HTR-8/SVneo (cell line): ENCODE measurements around the gene NAT8L.
"Not testable (repeated sequence)": the region's sequence is repeated elsewhere in the genome, so short reads cannot be mapped to it uniquely, and the experiment has no call there.

Experiments used
- DNase-seq: peaks from one replicate; pipeline ENCODE4 v3.0.0; 2011; ENCODE audit warnings: low spot score, mixed read lengths; ENCODE audit not compliant: insufficient read length
- FAIRE-seq: peaks from 2 replicates; lab custom pipeline; 2011; peaks lifted over from hg19 to GRCh38; lab: Jason Lieb, UNC

NAT8L gene, protein sequence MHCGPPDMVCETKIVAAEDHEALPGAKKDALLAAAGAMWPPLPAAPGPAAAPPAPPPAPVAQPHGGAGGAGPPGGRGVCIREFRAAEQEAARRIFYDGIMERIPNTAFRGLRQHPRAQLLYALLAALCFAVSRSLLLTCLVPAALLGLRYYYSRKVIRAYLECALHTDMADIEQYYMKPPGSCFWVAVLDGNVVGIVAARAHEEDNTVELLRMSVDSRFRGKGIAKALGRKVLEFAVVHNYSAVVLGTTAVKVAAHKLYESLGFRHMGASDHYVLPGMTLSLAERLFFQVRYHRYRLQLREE

DNA sequence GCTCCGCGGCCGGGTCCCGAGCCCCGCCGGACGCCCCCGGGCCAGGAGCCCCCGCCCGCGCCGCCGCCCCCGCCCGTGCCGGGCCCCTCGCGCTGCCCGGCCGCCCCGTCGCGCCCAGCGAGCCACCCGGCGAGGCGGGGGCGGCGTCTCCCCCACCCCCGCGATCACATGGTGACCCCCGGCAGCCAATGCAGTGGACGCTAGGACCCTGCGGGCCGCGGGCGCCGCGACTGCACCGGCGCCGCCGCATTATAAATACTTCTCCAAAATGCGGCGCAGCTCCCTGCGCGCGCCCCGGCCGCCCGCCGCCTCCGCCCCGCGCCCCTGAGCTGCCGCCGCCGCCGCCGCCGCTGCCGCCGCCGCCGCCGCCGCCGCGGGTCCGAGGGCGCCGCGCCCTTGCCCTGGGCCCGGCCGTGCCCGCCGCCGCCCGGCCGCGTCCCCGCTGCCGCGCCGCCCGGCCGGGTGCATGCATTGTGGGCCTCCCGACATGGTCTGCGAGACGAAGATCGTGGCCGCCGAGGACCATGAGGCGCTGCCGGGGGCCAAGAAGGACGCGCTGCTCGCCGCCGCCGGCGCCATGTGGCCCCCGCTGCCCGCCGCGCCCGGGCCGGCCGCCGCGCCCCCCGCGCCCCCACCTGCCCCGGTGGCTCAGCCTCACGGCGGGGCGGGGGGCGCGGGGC lies at the start of gene NAT8L:
NAT8L (plus strand) TSS at position 282 of the 680 bp plus-strand sequence; CDS start at position 467, 185 bp downstream.
- peak; percentile 67 for DNase-seq

DNA sequence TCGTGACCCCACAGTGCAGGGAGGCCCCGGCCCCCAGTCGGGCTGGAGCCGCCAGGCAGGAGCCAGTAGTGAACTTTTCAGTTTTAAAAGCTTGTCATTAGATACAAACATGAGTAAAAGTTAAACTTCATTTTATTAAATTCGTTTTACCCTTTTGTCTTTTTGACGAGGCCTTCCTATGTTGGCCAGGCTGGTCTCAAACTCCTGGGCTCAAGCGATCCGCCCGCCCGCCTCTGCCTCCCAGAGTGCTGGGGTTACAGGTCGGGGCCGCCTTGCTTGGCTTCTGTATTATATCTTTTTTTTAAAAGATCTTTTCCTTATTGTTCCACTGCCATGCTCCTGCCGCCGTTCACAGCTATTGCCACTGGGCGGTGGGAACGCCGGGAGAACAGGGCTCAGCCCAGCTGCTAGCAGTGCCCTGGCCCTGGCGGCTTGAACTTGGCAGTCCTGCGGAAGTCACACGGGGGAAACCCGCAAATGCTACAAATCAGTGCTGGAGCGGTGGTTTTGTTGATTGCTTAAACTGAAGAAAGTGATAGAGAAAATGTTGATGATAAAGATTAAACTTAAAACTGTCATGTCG lies 49.4 kb upstream of the NAT8L start:
- DNase-seq (peak; percentile 59), FAIRE-seq (no peak)

More for the DNA sequence above, at the start of gene NAT8L:
- FAIRE-seq = peak; percentile 38

DNA sequence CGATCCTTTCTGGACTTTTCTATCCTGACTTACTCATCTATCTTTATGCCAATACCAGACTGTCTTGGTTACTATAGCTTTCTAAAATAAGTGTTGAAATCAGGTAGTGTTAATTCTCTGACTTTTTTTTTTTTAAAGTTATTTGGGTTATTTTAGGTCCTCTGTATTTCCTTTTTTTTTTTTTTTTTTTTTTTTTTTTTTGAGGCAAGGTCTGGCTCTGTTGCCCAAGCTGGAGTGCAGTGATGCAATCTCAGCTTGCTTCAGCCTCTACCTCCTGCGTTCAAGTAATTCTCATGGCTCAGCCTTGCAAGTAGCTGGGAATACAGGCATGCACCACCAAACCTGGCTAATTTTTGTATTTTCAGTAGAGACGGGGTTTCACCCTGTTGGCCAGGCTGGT lies 47.5 kb upstream of the NAT8L start:
- FAIRE-seq (no peak), DNase-seq (no peak)

DNA sequence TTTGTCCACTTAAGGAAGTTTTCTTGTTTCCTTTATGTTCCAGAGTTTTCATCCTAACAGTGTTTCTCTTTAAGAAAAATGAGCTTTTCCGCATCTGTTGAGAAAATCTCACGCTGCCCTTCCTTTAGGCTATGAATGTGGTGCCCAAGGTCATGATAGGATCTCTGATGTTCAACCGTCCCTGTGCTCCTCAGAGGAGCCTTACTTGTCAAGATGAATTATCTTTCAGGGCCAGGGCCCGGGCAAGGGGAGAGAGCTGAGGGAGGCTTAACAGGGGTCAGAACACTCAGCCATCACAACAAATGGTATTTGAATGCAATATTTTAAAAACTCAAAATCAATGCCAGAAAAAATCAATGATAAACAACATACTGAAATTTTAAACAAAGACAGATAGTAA lies 44.1 kb upstream of the NAT8L start:
- no peak for DNase-seq
- no peak for FAIRE-seq

DNA sequence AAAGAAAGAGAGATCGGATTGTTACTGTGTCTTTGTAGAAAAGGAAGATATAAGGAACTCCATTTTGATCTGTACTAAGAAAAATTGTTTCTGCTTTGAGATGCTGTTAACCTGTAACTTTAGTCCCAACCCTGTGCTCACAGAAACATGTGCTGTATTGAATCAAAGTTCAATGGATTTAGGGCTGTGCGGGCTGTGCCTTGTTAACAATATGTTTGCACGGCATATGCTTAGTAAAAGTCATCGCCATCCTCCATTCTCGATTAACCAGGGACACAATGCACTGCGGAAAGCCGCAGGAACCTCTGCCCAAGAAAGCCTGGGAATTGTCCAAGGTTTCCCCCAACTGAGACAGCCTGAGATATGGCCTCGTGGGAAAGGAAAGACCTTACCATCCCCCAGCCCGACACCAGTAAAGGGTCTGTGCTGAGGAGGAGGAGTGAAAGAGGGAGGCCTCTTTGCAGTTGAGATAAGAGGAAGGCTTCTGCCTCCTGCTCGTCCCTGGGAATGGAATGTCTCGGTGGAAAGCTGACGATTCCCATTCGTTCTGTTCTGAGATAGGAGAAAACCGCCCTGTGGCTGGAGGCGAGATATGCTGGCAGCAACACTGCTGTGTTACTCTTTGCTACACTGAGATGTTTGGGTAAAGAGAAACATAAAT lies 37.6 kb upstream of the NAT8L start:
- not testable (repeated sequence) for DNase-seq, FAIRE-seq

DNA sequence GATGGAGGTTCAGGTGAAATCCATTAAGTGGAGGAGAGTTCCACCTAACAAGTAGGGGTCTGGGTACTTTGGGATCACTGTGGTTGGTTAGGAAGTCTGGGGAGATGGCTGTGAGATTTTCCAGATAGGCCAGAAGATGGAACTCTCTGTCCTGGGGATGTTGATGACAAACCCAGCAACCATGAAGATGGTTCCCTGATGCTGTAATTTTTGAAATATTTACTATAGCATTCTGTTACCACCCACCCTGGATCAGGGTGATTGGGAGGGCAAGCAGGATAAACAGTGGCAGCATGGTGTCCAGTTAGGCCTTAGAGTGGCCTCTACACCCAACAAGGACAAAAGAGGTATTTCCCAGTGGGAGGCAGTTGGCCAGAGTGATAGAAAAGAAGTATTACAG lies 34.4 kb upstream of the NAT8L start:
- no peak for DNase-seq
- FAIRE-seq = no peak

DNA sequence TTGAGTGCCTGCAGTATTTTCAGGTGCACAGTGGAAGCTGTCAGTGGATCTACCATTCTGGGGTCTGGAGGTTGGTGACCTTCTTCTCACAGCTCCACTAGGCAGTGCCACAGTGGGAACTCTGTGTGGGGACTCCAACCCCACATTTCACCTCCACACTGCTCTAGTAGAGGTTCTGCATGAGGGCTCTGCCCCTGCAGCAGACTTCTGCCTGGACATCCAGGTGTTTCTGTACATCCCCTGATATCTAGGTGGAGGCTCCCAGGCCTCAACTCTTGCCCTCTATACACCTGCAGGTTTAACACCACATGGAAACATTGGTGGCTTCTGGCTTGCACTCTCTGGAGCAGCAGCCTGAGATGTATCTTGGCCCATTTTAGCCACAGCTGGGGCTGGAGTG lies 33.3 kb upstream of the NAT8L start:
- FAIRE-seq = no peak
- no peak for DNase-seq

DNA sequence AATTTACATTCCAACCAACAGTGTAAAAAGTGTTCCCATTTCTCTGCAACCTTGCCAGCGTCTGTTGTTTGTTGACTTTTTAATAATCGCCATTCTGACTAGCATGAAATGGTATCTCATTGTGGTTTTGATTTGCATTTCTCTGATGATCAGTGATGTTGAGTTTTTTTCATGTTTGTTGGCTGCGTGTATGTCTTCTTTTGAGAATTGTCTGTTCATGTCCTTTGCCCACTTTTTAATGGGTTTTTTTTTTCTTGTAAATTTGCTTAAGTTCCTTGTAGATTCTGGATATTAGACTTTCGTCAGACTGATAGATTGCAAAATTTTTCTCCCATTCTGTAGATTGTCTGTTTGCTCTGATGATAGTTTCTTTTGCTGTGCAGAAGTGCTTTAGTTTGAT lies 32.0 kb upstream of the NAT8L start:
- not testable (repeated sequence) for FAIRE-seq, DNase-seq

DNA sequence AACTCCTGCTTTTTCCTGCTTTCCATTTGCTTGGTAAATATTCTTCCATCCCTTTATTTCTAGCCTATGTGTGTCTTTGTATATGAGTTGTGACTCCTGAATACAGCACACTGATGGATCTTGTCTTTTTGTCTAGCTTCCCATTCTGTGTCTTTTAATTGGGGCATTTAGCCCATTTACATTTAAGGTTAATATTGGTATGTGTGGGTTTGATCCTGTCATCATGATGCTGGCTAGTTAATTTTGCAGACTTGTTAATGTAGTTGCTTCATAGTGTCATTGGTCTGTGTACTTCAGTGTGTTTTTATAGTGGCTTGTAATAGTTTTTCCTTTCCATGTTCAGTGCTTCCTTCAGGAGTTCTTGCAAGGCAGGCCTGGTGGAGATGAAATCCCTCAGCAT lies 28.0 kb upstream of the NAT8L start:
- DNase-seq, FAIRE-seq: not testable (repeated sequence)

DNA sequence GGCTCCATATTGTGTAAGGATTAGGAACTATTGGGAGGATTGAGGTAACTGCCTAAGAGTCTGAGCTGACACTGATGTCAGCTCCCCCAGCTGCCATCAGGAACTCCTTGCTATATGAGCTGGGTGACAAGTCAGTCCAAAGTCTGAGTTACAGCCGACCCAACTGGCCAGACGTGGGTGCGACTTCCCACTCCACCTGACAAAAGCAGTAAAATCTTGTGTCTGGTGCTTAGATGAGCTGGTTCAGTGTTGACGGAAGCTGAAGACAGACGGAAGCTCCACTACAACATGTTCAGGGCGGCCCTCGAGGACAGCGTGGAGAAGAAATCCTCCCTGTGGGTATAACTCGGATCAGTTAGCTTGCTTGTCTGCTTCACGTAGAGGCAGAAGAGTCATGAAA lies 22.8 kb upstream of the NAT8L start:
- DNase-seq (no peak), FAIRE-seq (no peak)

DNA sequence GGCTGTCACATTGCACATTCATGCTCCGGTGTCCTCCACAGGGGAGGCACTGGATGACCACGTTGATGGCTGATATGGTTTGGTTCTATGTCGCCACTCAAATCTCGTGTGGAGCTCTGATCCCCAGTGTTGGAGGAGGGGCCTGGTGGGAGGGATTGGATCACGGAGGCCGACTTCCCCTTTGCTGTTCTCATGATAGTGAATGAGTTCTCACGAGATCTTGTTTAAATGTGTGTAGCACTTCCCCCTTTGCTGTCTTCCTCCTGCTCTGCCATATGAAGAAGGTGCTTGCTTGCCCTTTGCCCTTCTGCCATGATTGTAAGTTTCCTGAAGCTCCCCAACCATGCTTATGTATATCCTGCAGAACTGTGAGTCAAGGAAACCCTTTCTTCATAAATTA lies 22.3 kb upstream of the NAT8L start:
- DNase-seq = no peak
- FAIRE-seq = no peak

DNA sequence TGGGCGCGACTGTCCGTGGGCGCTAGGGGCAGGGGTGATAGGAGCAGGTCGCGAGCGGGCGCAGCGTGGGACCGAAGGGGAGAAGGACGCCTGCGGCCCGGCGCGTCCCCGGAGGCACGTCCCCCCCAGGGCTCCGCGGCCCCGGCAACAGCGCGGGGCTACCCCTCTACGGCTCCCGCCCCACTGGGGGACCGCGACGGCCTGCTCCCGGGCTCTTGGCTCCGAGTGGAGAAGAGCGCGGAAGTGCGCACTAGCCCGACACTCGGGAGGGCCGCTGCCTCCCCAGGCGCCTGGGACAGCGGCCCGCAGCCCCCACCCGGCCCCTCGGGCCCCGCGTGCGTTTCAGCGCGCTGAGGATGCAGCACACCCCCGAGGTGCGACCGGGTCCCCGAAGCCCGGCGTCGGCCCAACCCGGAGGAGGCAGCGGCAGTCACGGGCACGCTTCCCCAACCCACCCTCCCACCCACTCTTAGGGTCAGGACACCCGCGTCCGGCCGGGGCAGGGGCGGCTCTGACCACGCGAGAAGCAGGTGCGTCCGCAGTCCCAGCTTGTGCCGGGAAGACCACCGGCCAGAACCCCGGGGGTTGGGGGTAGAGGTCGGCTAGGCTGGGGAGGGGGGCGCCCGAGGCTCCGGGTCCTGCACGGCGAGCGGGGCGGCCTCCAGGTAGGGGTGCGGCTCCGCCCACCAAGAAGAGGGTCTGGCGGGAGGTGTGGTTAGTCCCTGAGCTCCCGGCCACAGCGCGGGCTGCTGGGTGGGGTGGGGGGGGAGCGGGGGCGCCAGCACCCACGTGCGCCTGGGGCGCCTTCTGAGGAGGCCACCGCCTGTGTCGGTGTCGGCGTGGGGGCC lies 18.5 kb upstream of the NAT8L start:
- DNase-seq (no peak), FAIRE-seq (no peak)

DNA sequence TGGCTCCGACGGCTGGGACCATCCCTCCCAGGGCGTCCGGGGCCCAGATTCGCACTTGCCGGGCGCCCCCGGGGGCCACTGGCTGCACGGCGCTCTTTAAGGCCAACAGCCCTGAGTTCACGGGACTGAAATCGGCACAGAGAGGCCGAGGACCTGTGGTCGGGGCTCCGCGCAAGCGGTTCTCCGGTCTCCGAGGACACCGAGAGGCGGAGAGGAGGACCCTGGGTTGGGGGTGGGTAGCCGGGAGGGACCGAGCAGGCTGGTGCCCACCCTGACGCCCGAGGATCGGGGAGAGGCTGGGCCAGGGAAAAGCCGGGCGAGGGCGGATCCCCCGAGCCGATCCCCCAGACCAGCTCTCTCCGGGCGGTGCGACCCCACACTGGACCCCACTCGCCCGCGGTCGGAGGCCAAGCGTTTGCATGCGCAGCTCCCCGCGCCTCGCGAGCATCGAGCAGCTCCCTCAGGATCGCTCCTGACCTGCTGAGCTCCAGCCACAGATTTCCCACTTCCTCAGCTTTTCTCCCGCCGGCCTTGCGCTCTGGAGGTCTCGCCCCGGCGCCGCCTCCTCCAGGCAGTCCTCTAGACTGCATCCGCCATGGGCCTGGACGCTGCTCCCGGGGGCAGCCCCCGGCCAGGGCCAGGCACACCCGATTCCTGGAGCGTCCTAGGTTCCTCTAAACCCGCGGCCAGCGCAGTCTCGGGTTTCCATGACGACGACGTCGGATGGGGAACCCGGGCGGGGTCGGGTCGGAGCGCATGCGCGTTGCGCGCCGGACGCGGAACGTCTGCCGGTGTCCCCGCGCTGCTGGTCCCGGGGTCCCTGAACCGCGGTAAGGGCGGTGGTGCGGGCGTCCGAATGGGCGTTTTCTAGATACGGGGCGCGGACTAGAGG lies 17.6 kb upstream of the NAT8L start:
- peak; percentile 66 for FAIRE-seq
- DNase-seq = peak; percentile 93

DNA sequence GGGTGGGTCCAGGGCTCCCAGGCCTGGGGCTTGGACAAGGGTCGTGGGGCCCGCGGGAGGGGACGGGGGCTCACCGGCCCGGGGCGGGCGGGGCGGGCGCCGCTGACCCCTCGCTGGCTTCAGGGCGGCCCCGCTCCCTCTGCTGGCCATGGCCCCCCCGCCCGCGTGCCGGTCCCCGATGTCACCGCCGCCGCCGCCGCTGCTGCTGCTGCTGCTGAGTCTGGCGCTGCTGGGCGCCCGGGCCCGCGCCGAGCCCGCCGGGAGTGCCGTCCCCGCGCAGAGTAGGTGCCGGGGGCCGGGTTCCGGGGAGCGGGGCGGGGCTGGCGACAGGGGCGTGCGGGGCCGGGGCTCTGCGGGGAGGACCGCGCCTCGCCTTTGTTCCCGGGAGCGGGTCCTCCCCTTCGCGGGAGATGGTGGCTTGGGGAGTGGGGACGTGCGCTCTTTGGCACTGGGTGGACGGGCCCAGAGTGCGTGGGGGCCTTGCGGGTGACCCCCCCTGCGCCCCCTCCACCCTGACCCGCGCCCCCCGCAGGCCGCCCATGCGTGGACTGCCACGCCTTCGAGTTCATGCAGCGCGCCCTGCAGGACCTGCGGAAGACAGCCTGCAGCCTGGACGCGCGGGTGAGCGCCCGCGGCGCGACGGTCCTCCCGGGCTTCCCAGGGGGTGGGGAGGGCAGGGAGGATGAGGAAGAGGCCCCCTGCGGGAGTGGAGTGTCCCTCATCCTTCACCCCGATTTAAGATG lies 16.8 kb upstream of the NAT8L start:
- no peak for FAIRE-seq

DNA sequence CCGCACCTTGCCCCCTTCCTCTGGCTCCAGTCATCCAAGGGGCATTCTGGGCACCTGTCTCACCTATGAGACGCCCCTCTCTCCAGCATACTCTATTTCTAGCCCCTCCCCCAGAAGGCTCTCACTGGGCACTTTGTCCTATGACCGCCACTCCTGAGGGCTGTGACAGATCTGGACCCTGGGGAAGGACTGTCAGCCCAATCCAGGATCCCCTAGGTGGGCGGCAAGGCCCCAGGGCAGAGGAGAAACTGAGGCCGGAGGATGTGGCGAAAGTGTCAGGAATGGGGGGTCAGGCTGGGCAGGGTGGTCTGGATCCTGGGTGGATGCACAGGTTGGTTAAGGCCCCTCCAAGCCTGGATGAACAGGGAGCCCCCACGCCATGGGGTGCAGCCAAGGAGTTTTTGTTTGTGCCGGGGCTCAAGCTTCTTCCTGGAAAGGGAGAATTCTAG lies 16.2 kb upstream of the NAT8L start:
- FAIRE-seq (no peak), DNase-seq (no peak)

More for the DNA sequence above, 16.8 kb upstream of the NAT8L start:
- DNase-seq = no peak

DNA sequence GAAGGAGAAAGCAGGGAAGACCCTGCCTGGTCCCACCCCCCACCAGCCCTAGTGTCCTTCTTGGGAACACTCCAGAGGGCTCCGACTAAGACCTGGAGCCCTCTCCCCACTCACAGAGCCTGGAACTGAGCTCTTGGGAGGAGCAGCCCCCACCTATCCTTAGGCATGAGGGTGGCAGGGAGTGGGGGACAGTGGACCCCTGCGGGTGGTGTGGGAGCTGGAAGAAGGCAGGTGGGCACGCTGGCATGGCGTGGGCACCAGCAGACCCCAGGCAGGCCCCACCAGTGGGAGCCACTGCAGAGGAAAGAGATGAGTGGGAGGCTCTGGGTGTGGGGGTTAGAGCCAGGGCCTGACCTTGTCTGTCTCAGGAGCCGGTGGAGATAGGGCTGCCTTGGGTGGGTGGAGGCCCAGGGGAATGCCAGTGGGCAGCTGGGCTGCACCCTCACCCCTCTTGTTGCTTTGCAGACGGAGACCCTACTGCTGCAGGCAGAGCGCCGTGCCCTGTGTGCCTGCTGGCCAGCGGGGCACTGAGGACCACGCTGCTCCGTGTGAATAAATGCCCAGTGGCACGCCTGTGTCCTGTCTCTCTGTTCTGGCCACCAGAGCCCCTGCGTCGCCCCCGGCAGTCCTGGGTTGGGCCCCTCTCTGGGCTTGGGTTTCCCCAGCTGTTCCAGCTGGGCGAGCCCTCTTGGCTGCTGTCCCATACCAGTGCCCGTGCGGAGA lies 15.6 kb upstream of the NAT8L start:
- FAIRE-seq (no peak), DNase-seq (no peak)

DNA sequence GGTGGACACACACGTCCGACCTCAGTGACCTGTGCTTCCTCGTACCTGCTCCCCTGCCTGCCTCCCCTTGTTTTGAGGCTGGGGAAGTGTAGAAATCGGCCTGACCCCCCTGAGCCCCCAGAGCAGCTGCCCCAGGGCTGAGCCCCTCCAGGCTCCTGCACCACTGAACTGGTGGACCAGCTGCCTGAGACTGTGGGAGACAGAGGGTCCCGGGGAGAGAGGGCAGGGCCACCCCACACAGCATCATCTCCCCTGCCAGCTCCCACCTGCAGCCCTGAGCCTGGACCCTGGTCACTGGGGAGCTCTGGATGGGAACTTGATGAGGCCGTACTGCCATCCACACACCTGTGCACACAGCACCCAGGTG lies 15.0 kb upstream of the NAT8L start:
- no peak for DNase-seq
- FAIRE-seq = no peak
